ENCODE data around the gene HNRNPA3. TPM values are rescaled to one million over a fixed set of nuclear protein-coding genes. Genes with fewer than 3 reads are reported as not detected.
A peak's percentile ranks its signal among the peaks of the same experiment; 100 is the strongest.

Gene HNRNPA3
- total and polyA plus RNA-seq, 2 of the 13 experiments (the other 11 are each of a cell fraction or from before 2014, with no cell fraction given), result 73.3 to 97.7 TPM

- TF ChIP-seq FOXK1 (CRISPR knock-in tag; IDR thresholded peaks at IDR 0.05; ENCODE audit: borderline replicate concordance, low read depth) (peak; percentile 58; the same call in 1 of the 2 replicates), GFI1 (CRISPR knock-in tag; IDR thresholded peaks at IDR 0.05; ENCODE audit: borderline replicate concordance) (peak; percentile 79; the same call in 1 of the 2 replicates), MZF1 (CRISPR knock-in tag; IDR thresholded peaks at IDR 0.05; ENCODE audit: borderline replicate concordance) (no peak), RAD51 (IDR thresholded peaks at IDR 0.05; ENCODE audit: borderline replicate concordance) (no peak), ZBTB3 (CRISPR knock-in tag; IDR thresholded peaks at IDR 0.05; ENCODE audit: borderline replicate concordance, low read depth) (no peak; the same call in 1 of the 2 replicates), JUNB (CRISPR knock-in tag; IDR thresholded peaks at IDR 0.05; ENCODE audit: borderline replicate concordance) (no peak), MYC (CRISPR knock-in tag; IDR thresholded peaks at IDR 0.05; ENCODE audit: borderline replicate concordance) (no peak; the same call in 1 of the 2 replicates), ZNF691 (CRISPR knock-in tag; IDR thresholded peaks at IDR 0.05; ENCODE audit: borderline replicate concordance, low read depth) (peak; percentile 74; the same call in 1 of the 2 replicates), BCL6 (CRISPR knock-in tag; IDR thresholded peaks at IDR 0.05) (peak; percentile 95), ZNF775 (CRISPR knock-in tag; IDR thresholded peaks at IDR 0.05; ENCODE audit: borderline replicate concordance) (peak; percentile 43), TBP (CRISPR knock-in tag; IDR thresholded peaks at IDR 0.05) (no peak), SRY (CRISPR knock-in tag; IDR thresholded peaks at IDR 0.05) (no peak), MIER3 (CRISPR knock-in tag; IDR thresholded peaks at IDR 0.05; ENCODE audit: borderline replicate concordance) (peak; percentile 48; the same call in 1 of the 2 replicates), SP4 (CRISPR knock-in tag; IDR thresholded peaks at IDR 0.05) (peak; percentile 66), PRDM10 (CRISPR knock-in tag; IDR thresholded peaks at IDR 0.05; ENCODE audit: low read depth) (no peak), ZFP62 (CRISPR knock-in tag; IDR thresholded peaks at IDR 0.05) (no peak), DMTF1 (CRISPR knock-in tag; IDR thresholded peaks at IDR 0.05) (0 out of 2 replicates have a peak, but pooled peaks have one; percentile 62), ASH2L (IDR thresholded peaks at IDR 0.05; ENCODE audit: insufficient read length, low read depth, low read length) (peak; percentile 70), HNRNPL (IDR thresholded peaks at IDR 0.05; ENCODE audit: low read depth, low read length) (0 out of 2 replicates have a peak, but pooled peaks have one; percentile 54), SOX5 (CRISPR knock-in tag; IDR thresholded peaks at IDR 0.05; ENCODE audit: borderline replicate concordance) (peak; percentile 73; the same call in 1 of the 2 replicates), ATAD3A (CRISPR knock-in tag; IDR thresholded peaks at IDR 0.05) (no peak), SIN3A (IDR thresholded peaks at IDR 0.05; ENCODE audit: borderline replicate concordance, low read depth, low read length) (no peak), RFX1 (IDR thresholded peaks at IDR 0.05) (no peak)
Observed at GRCh38 chr2:177169810-177170514, 42.6 kb upstream of the HNRNPA3 start (continued).

Data from HepG2 (cell line).